MV-4-11 (cell line): Measurements from ENCODE around the gene ELOVL6.
A peak's percentile ranks its signal among the peaks of the same experiment; 100 is the strongest.

Experiments used
- DNase-seq: peaks from one replicate; lab custom pipeline; 2025; lab: John Stamatoyannopoulos, UW

The ELOVL6 gene

GRCh38 chr4:110032603-110033002, 165.8 kb downstream of the ELOVL6 start:
- peak; percentile 97 for DNase-seq

- no peak for DNase-seq
Measured at GRCh38 chr4:110025718-110026117, 172.7 kb downstream of the ELOVL6 start.

GRCh38 chr4:110025056-110025455, 173.4 kb downstream of the ELOVL6 start:
- no peak for DNase-seq

DNA sequence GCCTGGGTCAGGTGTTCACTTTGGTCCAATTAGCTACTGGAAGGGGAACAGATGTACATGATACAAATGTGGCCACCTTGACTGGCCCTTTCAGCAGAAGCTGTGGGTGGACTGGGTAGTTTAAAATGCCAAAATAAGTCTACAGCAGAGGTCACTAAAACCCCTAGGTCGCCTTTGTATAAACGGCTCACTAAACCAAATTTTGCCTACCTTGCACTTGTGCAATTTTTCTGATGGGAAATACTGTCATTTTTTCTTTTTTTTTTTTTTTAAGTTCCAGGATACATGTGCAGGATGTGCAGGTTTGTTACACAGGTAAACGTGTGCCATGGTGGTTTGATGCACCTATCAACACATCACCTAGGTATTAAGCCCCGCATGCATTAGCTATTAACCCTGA, 176.0 kb downstream of the ELOVL6 start:
- DNase-seq, result no peak

GRCh38 chr4:110020646-110021443, 177.6 kb downstream of the ELOVL6 start:
- DNase-seq, result no peak

- no peak for DNase-seq
Measured at GRCh38 chr4:110020139-110020538, 178.3 kb downstream of the ELOVL6 start.

DNA sequence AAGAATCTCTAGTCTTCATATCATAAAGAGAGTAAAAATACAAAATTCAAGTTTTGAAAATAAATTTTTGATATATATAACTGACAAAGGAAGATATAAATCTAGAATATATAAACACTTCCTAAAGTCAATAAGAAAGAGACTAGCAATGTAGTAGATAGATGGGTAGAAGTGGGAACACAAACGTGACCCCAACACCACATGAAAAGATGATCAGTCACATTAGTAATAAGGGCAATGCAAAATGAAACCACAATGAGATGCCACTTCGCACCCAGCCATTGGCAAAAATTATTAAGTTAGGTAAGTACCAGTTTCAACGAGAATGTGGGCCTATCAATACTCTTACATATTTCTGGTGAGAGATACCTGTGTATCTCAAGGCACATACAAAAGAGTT, 179.3 kb downstream of the ELOVL6 start:
- no peak for DNase-seq

GRCh38 chr4:110014233-110014632, 184.2 kb downstream of the ELOVL6 start:
- DNase-seq, result no peak

GRCh38 chr4:110012917-110013316, 185.5 kb downstream of the ELOVL6 start:
- DNase-seq, result no peak

DNA sequence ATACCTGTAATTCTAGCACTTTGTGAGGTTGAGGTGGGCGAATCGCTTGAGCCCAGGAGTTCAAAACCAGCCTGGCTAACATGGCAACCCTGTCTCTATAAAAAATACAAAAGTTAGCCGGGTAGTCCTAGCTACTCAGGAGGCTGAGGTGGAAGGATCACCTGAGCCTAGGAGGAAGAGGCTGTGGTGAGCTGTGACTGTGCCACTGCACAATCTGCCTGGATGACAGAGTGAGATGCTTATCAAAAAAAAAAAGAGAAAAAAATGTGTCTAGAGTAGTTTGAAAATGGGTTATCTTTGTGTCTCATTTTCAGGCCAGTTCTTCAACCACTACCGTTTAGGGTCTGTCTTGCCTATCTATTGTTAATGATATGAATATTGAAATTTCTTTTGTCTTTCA, 187.6 kb downstream of the ELOVL6 start:
- DNase-seq, result no peak

DNA sequence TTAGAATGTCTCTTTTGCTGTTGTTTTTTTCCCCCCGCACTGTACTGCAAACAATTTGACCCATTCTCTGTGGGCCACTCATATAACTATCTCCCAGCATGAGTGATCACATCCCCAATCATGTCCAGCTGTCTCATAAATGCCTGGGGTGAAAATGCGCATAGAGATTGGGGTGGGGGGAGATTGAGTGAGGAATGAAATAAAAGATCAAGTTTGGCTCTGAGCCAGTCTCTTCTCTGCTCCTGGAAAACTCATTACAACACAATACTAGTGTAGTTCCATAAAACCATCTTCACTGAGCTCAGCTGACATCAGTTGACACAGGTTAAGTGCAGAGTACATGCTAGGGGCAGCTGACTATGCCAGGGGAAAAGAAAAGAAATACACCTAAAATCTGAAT, 188.9 kb downstream of the ELOVL6 start:
- DNase-seq, result no peak

DNA sequence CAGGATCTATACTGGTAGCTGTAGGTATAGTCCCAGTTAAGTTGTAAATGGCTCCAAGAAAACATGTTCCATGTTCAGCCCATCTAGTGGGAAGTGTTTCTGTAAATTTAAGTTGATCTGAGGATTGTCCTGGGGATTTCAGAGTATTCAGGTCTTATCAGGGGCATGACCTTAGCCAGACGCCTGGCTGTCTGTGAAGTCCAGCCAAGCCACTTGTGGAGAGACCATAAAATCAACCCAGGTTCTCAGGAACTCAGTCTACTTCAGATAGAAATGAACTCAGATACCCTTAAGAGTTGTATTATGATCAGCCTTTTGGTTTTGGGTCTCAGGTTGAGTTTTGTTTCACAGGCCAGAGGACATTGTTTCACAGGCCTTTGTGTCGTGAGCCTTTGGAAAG, 189.9 kb downstream of the ELOVL6 start:
- DNase-seq, result no peak

GRCh38 chr4:110007217-110007616, 191.2 kb downstream of the ELOVL6 start:
- no peak for DNase-seq

- DNase-seq, result peak; percentile 48
Measured at GRCh38 chr4:110005461-110006056, 192.9 kb downstream of the ELOVL6 start.

- DNase-seq, result no peak
Measured at GRCh38 chr4:110004556-110004955, 193.9 kb downstream of the ELOVL6 start.

DNA sequence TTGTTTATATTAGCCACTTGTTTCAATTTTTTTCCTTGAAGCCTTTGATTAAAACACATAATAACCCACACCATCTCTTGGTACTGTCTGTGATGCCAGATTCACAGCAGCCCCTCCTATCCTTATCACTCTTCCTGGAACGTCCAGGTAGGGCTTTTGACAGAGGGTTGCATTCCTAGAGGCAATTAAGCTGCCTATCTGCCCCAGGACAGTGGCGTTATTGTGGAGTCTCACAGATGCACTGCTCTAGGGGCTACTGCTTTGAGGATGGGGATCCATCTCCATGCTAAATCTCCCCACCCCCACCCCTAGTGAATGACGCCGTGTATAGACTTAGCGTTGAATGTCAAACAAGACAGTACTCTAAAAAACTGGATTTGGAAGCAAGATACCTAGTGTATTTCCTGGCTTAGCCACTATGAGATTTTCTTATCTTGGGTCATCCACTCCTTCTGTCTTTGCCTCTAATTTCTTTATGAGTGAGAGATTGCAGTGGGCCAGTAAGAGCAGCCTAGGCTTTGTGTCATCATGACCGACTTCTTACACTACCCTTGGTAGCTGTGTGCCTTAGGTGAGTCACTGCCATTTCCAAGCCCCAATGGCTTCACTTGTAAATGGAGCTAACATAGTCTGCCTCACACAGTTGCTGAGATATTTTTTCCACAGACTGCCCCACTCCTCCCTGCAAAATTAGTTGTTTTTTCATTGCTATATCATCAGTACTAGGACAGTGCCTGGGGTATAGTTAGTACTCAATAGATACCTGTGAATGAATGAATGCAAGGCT, 194.8 kb downstream of the ELOVL6 start:
- DNase-seq, result no peak

DNA sequence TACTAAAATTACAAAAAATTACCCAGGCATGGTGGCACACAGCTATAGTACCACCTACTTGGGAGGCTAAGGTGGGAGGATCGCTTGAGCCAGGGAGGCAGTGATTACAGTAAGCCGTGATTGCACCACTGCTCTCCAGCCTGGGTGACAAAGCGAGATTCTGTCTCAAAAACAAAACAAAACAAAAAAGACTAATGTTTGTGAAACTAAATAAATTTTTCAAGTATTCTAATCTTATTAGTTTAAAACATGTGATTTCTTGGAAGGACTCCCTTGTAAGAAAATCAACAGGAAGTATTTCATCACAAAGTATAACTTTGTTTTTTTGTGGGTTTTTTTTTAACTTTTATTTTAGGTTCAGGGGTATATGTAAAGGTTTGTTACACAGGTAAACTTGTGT, 196.1 kb downstream of the ELOVL6 start:
- DNase-seq, result no peak

- no peak for DNase-seq
Measured at GRCh38 chr4:109999585-109999912, 198.9 kb downstream of the ELOVL6 start.

DNA sequence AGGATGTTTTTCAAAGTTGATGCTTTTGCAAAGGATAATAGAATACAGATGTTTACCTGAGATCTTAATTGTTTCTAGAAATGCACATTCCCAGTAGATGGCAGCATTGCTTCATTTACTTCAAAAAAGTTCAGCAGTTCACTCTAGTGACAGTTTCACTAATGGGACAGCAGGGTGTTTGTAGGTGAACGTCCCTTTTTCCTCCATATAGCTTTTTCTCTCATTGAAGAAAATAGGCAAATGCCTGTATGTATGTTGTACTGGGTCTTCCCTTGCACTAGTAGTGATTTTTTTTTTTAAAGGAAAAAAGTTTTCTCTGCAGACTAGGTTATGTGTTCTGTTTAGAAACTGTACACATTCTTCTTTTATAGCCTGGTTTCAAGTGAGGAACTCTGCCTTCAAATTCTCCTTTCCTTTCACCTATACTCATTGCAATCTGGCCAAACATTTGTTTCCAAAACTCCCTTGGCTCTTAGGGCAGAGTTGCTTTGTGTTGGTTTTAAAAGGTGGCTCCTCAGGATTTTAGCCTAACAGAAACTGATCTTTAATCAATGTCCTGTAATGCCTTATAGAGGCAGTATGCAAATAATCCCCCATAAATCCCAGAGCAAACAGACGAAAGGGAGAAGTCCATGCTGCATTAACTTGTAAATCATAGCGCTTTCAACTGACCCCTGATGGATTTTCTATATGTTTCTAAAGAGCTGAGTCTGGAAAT, 199.4 kb downstream of the ELOVL6 start:
- peak; percentile 55 for DNase-seq

GRCh38 chr4:109996526-109996925, 201.9 kb downstream of the ELOVL6 start:
- DNase-seq, result peak; percentile 83
